MM.1S (cell line): ENCODE data around the gene DEUP1.

ENCODE experiments used
- DNase-seq: peaks from one replicate; pipeline ENCODE4 v3.0.0-alpha.2; 2015
- H2AFZ ChIP-seq: fragments of 300-600 bp; sonication (generic); 2 replicates; pipeline ENCODE4 v1.6.0; 2016; ENCODE audit warnings: antibody characterized with exemption, low read length
- H3F3A ChIP-seq: fragments of 300-600 bp; sonication (generic); 2 replicates; pipeline ENCODE4 v1.6.1; 2016; ENCODE audit warnings: mild to moderate bottlenecking, antibody characterized with exemption, low read length, moderate library complexity, mixed read lengths; ENCODE audit not compliant: insufficient read depth
- H3K27ac ChIP-seq: fragments of 300-600 bp; sonication (generic); 2 replicates; pipeline ENCODE4 v1.5.1; 2016; ENCODE audit warnings: mild to moderate bottlenecking, low read length
- H3K27me3 ChIP-seq: fragments of 300-600 bp; sonication (generic); replicated peaks from 2 replicates; pipeline ENCODE4 v1.6.0; 2016; ENCODE audit warnings: low read length; ENCODE audit not compliant: insufficient read depth
- H3K36me3 ChIP-seq: fragments of 300-600 bp; sonication (generic); replicated peaks from 2 replicates; pipeline ENCODE4 v1.6.1; 2016; ENCODE audit warnings: mild to moderate bottlenecking, low read length, mixed read lengths; ENCODE audit not compliant: insufficient read depth
- H3K4me1 ChIP-seq: fragments of 300-600 bp; sonication (generic); 2 replicates; pipeline ENCODE4 v1.6.1; 2016; ENCODE audit warnings: low read length, mixed read lengths
- H3K4me2 ChIP-seq: fragments of 300-600 bp; sonication (generic); 2 replicates; pipeline ENCODE4 v1.6.0; 2016; ENCODE audit warnings: low read depth, low read length
- H3K4me3 ChIP-seq: fragments of 300-600 bp; sonication (generic); 2 replicates; pipeline ENCODE4 v1.5.1; 2016; ENCODE audit warnings: low read length, mixed read lengths
- H3K79me2 ChIP-seq: fragments of 300-600 bp; sonication (generic); 2 replicates; pipeline ENCODE4 v1.6.1; 2016; ENCODE audit warnings: mixed run types, low read length, mixed read lengths
- H3K9ac ChIP-seq: fragments of 300-600 bp; sonication (generic); 2 replicates; pipeline ENCODE4 v1.6.1; 2016; ENCODE audit warnings: low read length, mixed read lengths
- H3K9me2 ChIP-seq: fragments of 300-600 bp; sonication (generic); replicated peaks from 2 replicates; pipeline ENCODE4 v1.6.1; 2016; ENCODE audit warnings: mild to moderate bottlenecking, low read length, mixed read lengths; ENCODE audit not compliant: insufficient read depth
- H3K9me3 ChIP-seq: fragments of 300-600 bp; sonication (generic); replicated peaks from 2 replicates; pipeline ENCODE4 v1.6.1; 2016; ENCODE audit warnings: mild to moderate bottlenecking, low read length, mixed read lengths; ENCODE audit not compliant: insufficient read depth
- H4K20me1 ChIP-seq: fragments of 300-600 bp; sonication (generic); 2 replicates; pipeline ENCODE4 v1.6.1; 2016; ENCODE audit warnings: mild to moderate bottlenecking, low read length, moderate library complexity, mixed read lengths; ENCODE audit not compliant: insufficient read depth
- EZH2 ChIP-seq: fragments of 300-600 bp; sonication (generic); optimal IDR thresholded peaks from 2 replicates; pipeline ENCODE3; 2017; ENCODE audit warnings: low read depth, mild to moderate bottlenecking, antibody characterized with exemption, low read length, mixed read lengths
- EZH2phosphoT487 ChIP-seq: fragments of 300-600 bp; sonication (generic); IDR thresholded peaks from 2 replicates; pipeline ENCODE4 v1.6.1; 2018; ENCODE audit warnings: antibody characterized with exemption, low read length
- TF ChIP-seq, protein P1 (sequence below): fragments of 300-600 bp; sonication (generic); IDR thresholded peaks from 2 replicates; pipeline ENCODE4 v1.5.1; 2016; ENCODE audit warnings: antibody characterized with exemption, low read length, mixed read lengths

DEUP1 gene

GRCh38 chr11:93478841-93479240, 148.3 kb downstream of the DEUP1 start:
- no peak for DNase-seq
- no peak overlapping the region for H3K9ac ChIP-seq
- no peaks in the 10 kb centered on the region for H3K36me3 ChIP-seq
- no peak overlapping the region for H3K4me2 ChIP-seq
- no peaks in the 10 kb centered on the region for H3K4me1 ChIP-seq
- H3K79me2 ChIP-seq, result no peaks in the 10 kb centered on the region
- H3K27ac ChIP-seq, result no peak overlapping the region
- no peaks in the 10 kb centered on the region for H3K27me3 ChIP-seq
- TF ChIP-seq EZH2phosphoT487 (no peak), EZH2 (no peak)
- TF ChIP-seq, protein P1, sequence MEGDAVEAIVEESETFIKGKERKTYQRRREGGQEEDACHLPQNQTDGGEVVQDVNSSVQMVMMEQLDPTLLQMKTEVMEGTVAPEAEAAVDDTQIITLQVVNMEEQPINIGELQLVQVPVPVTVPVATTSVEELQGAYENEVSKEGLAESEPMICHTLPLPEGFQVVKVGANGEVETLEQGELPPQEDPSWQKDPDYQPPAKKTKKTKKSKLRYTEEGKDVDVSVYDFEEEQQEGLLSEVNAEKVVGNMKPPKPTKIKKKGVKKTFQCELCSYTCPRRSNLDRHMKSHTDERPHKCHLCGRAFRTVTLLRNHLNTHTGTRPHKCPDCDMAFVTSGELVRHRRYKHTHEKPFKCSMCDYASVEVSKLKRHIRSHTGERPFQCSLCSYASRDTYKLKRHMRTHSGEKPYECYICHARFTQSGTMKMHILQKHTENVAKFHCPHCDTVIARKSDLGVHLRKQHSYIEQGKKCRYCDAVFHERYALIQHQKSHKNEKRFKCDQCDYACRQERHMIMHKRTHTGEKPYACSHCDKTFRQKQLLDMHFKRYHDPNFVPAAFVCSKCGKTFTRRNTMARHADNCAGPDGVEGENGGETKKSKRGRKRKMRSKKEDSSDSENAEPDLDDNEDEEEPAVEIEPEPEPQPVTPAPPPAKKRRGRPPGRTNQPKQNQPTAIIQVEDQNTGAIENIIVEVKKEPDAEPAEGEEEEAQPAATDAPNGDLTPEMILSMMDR, result no peak
- no peak overlapping the region for H3K4me3 ChIP-seq
- H4K20me1 ChIP-seq, result no peaks in the 10 kb centered on the region
- no peaks in the 10 kb centered on the region for H3K9me3 ChIP-seq
- H3F3A ChIP-seq, result no peaks in the 10 kb centered on the region
- no peaks in the 10 kb centered on the region for H3K9me2 ChIP-seq
- H2AFZ ChIP-seq, result no peak overlapping the region

- no peak for DNase-seq
- H3K79me2 ChIP-seq, result no peaks in the 10 kb centered on the region
- no peaks in the 10 kb centered on the region for H3K36me3 ChIP-seq
- no peaks in the 10 kb centered on the region for H3K9me2 ChIP-seq
- no peak overlapping the region for H3K27ac ChIP-seq
- no peak overlapping the region for H3K9ac ChIP-seq
- H2AFZ ChIP-seq, result no peak overlapping the region
- H3K27me3 ChIP-seq, result no peaks in the 10 kb centered on the region
- no peaks in the 10 kb centered on the region for H3K9me3 ChIP-seq
- no peaks in the 10 kb centered on the region for H3K4me1 ChIP-seq
- no peak overlapping the region for H3K4me3 ChIP-seq
- H3K4me2 ChIP-seq, result no peak overlapping the region
- H3F3A ChIP-seq, result no peaks in the 10 kb centered on the region
- TF ChIP-seq, protein P1, result no peak
- TF ChIP-seq EZH2 (no peak), EZH2phosphoT487 (no peak)
- H4K20me1 ChIP-seq, result no peaks in the 10 kb centered on the region
Observed at GRCh38 chr11:93480256-93480655, 149.7 kb downstream of the DEUP1 start.

- H3K79me2 ChIP-seq, result no peaks in the 10 kb centered on the region
- H3K4me3 ChIP-seq, result no peak overlapping the region
- no peaks in the 10 kb centered on the region for H3F3A ChIP-seq
- no peaks in the 10 kb centered on the region for H3K4me1 ChIP-seq
- DNase-seq, result no peak
- no peak for TF ChIP-seq EZH2
- no peak for TF ChIP-seq EZH2phosphoT487
- TF ChIP-seq, protein P1, result no peak
- no peak overlapping the region for H3K27ac ChIP-seq
- no peak overlapping the region for H3K9ac ChIP-seq
- H3K4me2 ChIP-seq, result no peak overlapping the region
- no peaks in the 10 kb centered on the region for H3K36me3 ChIP-seq
- H3K27me3 ChIP-seq, result no peaks in the 10 kb centered on the region
- no peaks in the 10 kb centered on the region for H3K9me3 ChIP-seq
- H4K20me1 ChIP-seq, result no peaks in the 10 kb centered on the region
- no peak overlapping the region for H2AFZ ChIP-seq
- H3K9me2 ChIP-seq, result no peaks in the 10 kb centered on the region
Observed at GRCh38 chr11:93480756-93481155, 150.2 kb downstream of the DEUP1 start.

GRCh38 chr11:93481279-93481678, 150.7 kb downstream of the DEUP1 start:
- no peak overlapping the region for H3K4me2 ChIP-seq
- H3K27ac ChIP-seq, result no peak overlapping the region
- no peaks in the 10 kb centered on the region for H3K27me3 ChIP-seq
- no peaks in the 10 kb centered on the region for H3K9me3 ChIP-seq
- no peak overlapping the region for H2AFZ ChIP-seq
- H3K4me1 ChIP-seq, result no peaks in the 10 kb centered on the region
- TF ChIP-seq, protein P1, result no peak
- no peak for TF ChIP-seq EZH2
- no peak for TF ChIP-seq EZH2phosphoT487
- H3K9me2 ChIP-seq, result no peaks in the 10 kb centered on the region
- H3K9ac ChIP-seq, result no peak overlapping the region
- no peaks in the 10 kb centered on the region for H3K79me2 ChIP-seq
- H3K36me3 ChIP-seq, result no peaks in the 10 kb centered on the region
- no peaks in the 10 kb centered on the region for H4K20me1 ChIP-seq
- no peak for DNase-seq
- H3F3A ChIP-seq, result no peaks in the 10 kb centered on the region
- H3K4me3 ChIP-seq, result no peak overlapping the region
